T-cell (primary cell): ENCODE results near the gene ABTB2. TPM values are rescaled to one million over a fixed set of nuclear protein-coding genes. Genes with fewer than 3 reads are reported as not detected.
"Not testable (repeated sequence)": the region's sequence is repeated elsewhere in the genome, so short reads cannot be mapped to it uniquely, and the experiment has no call there.

Source experiments
- ATAC-seq, 4 experiments: fragments of 200-7000 bp in 3 of 4; fragments of 150-1000 bp in 1 of 4; cut with Tn5 transposase; replicated peaks in 1 of 4; 1 replicate in 3 of 4; 2 replicates in 1 of 4; pipeline ENCODE4 v1.10.0; 2021; ENCODE audit warnings: moderate library complexity in 3 of 4, mild to moderate bottlenecking in 2 of 4, moderate number of reproducible peaks in 1 of 4
- CTCF ChIA-PET, 2 donors: fragments of 300-600 bp; sonication (Branson Sonifier 250); formaldehyde crosslinking; loops; one replicate each; lab custom pipeline; 2022; ENCODE audit warnings: antibody characterized with exemption in 2 of 2; lab: Charles Lee
- POLR2A ChIA-PET, 2 donors: fragments of 300-600 bp; sonication (Branson Sonifier 250); formaldehyde crosslinking; loops; one replicate each; lab custom pipeline; 2022; ENCODE audit warnings: antibody characterized with exemption in 2 of 2; lab: Charles Lee
- DNase-seq, 35 experiments: peaks; one replicate each; pipeline versions ENCODE4 v3.0.0 to v3.0.0-alpha.2; 2013 to 2023
- H3K27ac ChIP-seq: one replicate; pipeline ENCODE4 v1.5.1; 2013; ENCODE audit warnings: low read length
- H3K27me3 ChIP-seq, 2 experiments: replicated peaks in 1 of 2; 1 replicate in 1 of 2; 2 replicates in 1 of 2; pipeline versions ENCODE4 v1.6.1 to v1.7.0; 2013; ENCODE audit warnings: low read length in 1 of 2, mixed read lengths in 1 of 2; ENCODE audit not compliant: control insufficient read depth in 2 of 2, insufficient read depth in 2 of 2; ENCODE audit errors: extremely low read depth in 1 of 2
- H3K36me3 ChIP-seq, 2 donors: 1 replicate in 1 of 2; 2 replicates in 1 of 2; pipeline versions ENCODE4 v1.6.1 to v1.7.0; 2013; ENCODE audit warnings: low read length in 1 of 2; ENCODE audit not compliant: control insufficient read depth in 2 of 2, insufficient read depth in 1 of 2; ENCODE audit errors: extremely low read depth in 1 of 2
- H3K4me1 ChIP-seq, 2 experiments: 1 replicate in 1 of 2; 2 replicates in 1 of 2; pipeline versions ENCODE4 v1.6.1 to v1.7.0; 2013; ENCODE audit warnings: low read length in 2 of 2, mixed read lengths in 1 of 2; ENCODE audit not compliant: insufficient read depth in 2 of 2, control insufficient read depth in 1 of 2; ENCODE audit errors: extremely low read depth in 1 of 2
- H3K4me3 ChIP-seq, 2 donors: 1 replicate in 1 of 2; 2 replicates in 1 of 2; pipeline versions ENCODE4 v1.5.1 to v1.7.0; 2013; ENCODE audit warnings: mild to moderate bottlenecking in 2 of 2, low read length in 1 of 2, moderate library complexity in 1 of 2; ENCODE audit not compliant: control insufficient read depth in 1 of 2; ENCODE audit errors: extremely low read depth in 1 of 2
- H3K9me3 ChIP-seq: 2 replicates; pipeline ENCODE4 v1.7.0; 2013
- H3K27ac Mint-ChIP-seq, 2 donors: one replicate each; pipeline ENCODE4 v1.8.0; 2020 to 2021; ENCODE audit warnings: mild to moderate bottlenecking in 2 of 2, mixed read lengths in 2 of 2
- H3K27me3 Mint-ChIP-seq, 2 donors: one replicate each; pipeline ENCODE4 v1.8.0; 2021 to 2022; ENCODE audit warnings: mixed read lengths in 2 of 2
- H3K36me3 Mint-ChIP-seq: one replicate; pipeline ENCODE4 v1.8.0; 2021; ENCODE audit warnings: mixed read lengths
- H3K4me1 Mint-ChIP-seq, 3 donors: one replicate each; pipeline ENCODE4 v1.8.0; 2020 to 2022; ENCODE audit warnings: mixed read lengths in 3 of 3, mild to moderate bottlenecking in 1 of 3
- H3K4me3 Mint-ChIP-seq, 3 donors: one replicate each; pipeline ENCODE4 v1.8.0; 2020 to 2022; ENCODE audit warnings: mild to moderate bottlenecking in 3 of 3, mixed read lengths in 3 of 3, moderate library complexity in 3 of 3
- H3K9me3 Mint-ChIP-seq, 3 donors: one replicate each; pipeline ENCODE4 v1.8.0; 2020 to 2022; ENCODE audit warnings: mixed read lengths in 3 of 3
- WGBS: methylation state at CpG from one replicate; pipeline ENCODE4 v1.1.5; 2013; ENCODE audit warnings: missing lambda C conversion rate; ENCODE audit not compliant: insufficient coverage; 5-methylcytosine and 5-hydroxymethylcytosine counted together
- total RNA-seq, 35 experiments: library from RNA in 6 of 35; stranded (reverse) in 6 of 35; fragments of 120-200 nt in 1 of 35; gene quantifications; one replicate each; pipeline versions ENCODE4 v1.2.1 to v1.2.4 and lab custom pipeline; 2013 to 2026

ABTB2 gene
- total RNA-seq, 5 donors from 2014 or later (not counting 1 experiment from before 2014, with no cell fraction given) = 0.50 to 0.93 (median 0.82) TPM

DNA sequence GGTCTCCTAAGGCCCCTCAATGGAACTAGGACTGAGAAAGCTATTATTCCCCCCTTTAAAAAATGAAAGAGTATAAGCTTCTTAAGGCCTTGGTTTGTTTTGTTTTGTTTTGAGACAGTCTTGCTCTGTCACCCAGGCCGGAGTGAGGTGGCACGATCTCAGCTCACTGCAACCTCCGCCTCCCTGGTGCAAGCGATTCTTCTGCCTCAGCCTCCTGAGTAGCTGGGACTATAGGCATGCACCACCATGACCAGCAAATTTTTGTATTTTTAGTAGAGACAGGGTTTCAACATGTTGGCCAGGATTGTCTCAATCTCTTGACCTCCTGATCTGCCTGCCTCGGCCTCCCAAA lies 177.0 kb downstream of the ABTB2 start:
- H3K27me3 ChIP-seq, H3K36me3 ChIP-seq, H3K4me1 Mint-ChIP-seq, H3K4me1 ChIP-seq, H3K9me3 ChIP-seq, H3K4me3 ChIP-seq, H3K4me3 Mint-ChIP-seq, H3K27ac ChIP-seq, POLR2A ChIA-PET, H3K27ac Mint-ChIP-seq, H3K9me3 Mint-ChIP-seq, ATAC-seq, DNase-seq, H3K27me3 Mint-ChIP-seq, H3K36me3 Mint-ChIP-seq: not testable (repeated sequence)
- CTCF ChIA-PET = interaction anchor here in 1 of 2 donors (0.6 kb wide), 2 partner anchors 115 to 193 kb away, joined by 3 read pairs; no protein-coding TSS in a partner anchor
- WGBS = 80% methylated on average over 1 of the region's 5 CpGs

DNA sequence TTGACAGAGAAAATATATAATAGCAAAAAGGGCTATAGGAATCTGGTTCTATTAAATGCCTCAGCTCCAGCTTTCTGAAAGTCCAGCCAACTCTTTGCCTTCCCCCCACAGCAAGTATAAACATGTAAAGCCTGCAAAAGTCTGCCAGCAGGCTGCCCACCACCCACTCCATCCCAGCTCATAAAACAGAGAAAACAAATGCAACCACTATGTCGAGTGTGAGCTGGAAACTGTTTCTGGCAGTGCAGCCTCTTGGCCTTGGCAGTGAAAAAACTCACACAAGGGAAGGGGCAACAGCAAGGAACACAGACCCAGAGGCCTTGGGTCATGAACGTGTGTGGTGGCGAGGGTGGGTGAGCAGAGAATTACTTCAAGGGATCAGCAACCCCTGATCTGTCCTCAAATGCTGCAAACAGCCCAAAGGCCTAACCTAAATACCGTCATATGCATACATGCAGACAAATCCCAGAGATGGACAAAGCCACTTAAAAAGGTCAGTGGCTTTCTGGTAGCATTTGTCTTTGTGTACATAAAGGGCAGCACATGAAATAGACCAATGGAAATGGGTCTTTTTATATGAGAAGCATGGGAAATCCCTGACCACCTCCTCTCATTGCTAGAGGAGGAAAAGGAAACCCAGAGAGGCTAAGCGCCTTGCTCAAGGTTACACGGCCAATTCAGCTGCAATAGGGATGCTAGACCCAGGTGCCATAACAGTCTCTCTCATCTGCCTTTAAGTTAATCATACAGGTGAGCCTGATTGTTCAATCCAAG lies 177.6 kb downstream of the ABTB2 start:
- no peaks in the 10 kb centered on the region for H3K9me3 ChIP-seq
- POLR2A ChIA-PET = no interaction called here

DNA sequence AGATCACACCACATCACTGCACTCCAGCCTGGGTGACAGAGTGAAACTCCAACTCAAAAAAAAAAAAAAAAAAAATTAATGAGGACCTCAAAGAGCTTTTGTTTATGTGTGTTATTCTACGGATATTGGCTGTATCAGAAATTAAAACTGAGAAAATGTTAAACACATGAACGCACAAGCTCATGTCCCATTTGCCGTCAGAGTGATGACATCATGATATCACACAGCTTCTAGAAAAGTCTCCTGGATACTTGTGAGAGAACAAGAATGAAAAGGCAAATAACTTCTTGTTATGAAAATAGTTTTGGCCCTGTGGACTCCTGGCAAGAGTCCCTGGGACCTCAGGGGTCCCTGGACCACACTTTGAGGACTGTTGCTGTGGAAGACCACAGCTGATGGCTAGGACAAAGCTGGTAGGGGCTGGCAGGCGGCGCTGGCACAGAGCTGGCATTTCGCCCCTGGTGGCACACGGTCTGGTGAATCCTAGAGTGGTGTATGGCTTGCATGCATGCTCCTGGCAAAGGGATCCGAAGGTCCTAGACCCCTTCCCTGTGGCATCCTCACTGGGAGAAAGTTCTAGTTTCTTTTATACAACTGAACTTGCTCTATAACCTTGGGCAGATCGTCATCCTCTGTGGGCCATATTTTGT lies 178.7 kb downstream of the ABTB2 start:
- Mint-ChIP-seq H3K27me3 (no peaks in the 10 kb centered on the region), H3K27ac (no peak overlapping the region), H3K4me1 (peaks cover 2 to 5% (median 3%) of the 10 kb centered on the region in 3 donors), H3K9me3 (no peaks in the 10 kb centered on the region), H3K36me3 (no peaks in the 10 kb centered on the region), H3K4me3 (no peak overlapping the region)
- ATAC-seq (no peak), DNase-seq (no peak)
- H3K27ac ChIP-seq = no peak overlapping the region
- H3K27me3 ChIP-seq = peaks cover 0 to 9% of the 10 kb centered on the region in 2 experiments
- no peaks in the 10 kb centered on the region for H3K36me3 ChIP-seq
- H3K4me3 ChIP-seq = no peak overlapping the region
- H3K9me3 ChIP-seq = no peaks in the 10 kb centered on the region
- H3K4me1 ChIP-seq = peaks cover 0 to 7% of the 10 kb centered on the region in 2 experiments
- POLR2A ChIA-PET = interaction anchor here in 1 of 2 donors (0.6 kb wide), 1 partner anchor 8 kb away, joined by 4 read pairs; no protein-coding TSS in a partner anchor
- WGBS = 94% methylated on average over 6 of the region's 9 CpGs
- CTCF ChIA-PET = interaction anchor here (0.7 to 2.5 kb wide), 5 partner anchors 12 to 180 kb away, joined by 3 to 10 read pairs (median 3); partner anchors contain the start of gene ABTB2 (in 1 of the 2)

More for the DNA sequence above, 177.6 kb downstream of the ABTB2 start:
- Mint-ChIP-seq H3K36me3 (no peaks in the 10 kb centered on the region), H3K4me1 (no peaks in the 10 kb centered on the region), H3K27me3 (no peaks in the 10 kb centered on the region), H3K4me3 (no peak overlapping the region), H3K27ac (no peak overlapping the region), H3K9me3 (no peaks in the 10 kb centered on the region)
- peaks cover 0 to 3% of the 10 kb centered on the region in 2 experiments for H3K27me3 ChIP-seq
- WGBS = 80% methylated on average over 1 of the region's 6 CpGs
- CTCF ChIA-PET = interaction anchor here (0.6 to 2.5 kb wide), 4 partner anchors 116 to 193 kb away, joined by 3 to 10 read pairs (median 3); partner anchors contain the start of gene ABTB2 (in 1 of the 2)
- ATAC-seq (no peak), DNase-seq (no peak)
- H3K27ac ChIP-seq = no peak overlapping the region
- no peak overlapping the region for H3K4me3 ChIP-seq
- no peaks in the 10 kb centered on the region for H3K4me1 ChIP-seq
- H3K36me3 ChIP-seq = no peaks in the 10 kb centered on the region

DNA sequence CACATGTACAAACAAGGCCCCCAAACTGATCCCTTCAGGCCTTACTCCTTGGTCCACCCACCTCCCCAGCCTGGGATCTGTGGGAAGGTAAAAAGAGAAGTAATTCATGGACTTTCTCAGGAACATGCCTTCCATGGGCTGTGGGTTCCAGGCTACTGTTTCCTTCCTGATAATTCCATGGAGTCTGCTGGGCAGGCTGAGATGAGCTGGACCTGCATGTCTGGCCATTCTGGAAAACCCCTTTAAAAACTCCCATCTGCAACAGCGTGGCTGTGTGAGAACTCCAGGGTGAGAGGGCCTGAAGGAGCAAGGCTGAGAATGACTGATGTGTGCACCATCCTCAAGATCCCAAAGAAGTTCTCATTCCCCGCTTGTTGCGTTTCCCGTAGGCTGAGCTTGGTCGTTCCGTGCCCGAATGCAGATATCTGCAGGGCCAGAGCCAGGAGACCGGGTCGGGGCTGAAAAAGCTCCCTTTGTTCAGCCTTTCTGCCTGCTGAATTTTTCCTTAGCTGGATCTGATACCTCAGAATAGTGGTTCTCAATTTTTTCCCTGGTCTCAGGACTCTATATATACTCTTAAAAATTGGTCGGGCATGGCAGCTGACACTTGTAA lies 179.5 kb downstream of the ABTB2 start:
- H3K27ac Mint-ChIP-seq = no peak overlapping the region
- ChIA-PET CTCF (interaction anchor here (0.5 to 2.5 kb wide), 6 partner anchors 13 to 199 kb away, joined by 3 to 10 read pairs (median 4); partner anchors contain the start of gene ABTB2 (in 1 of the 2)), POLR2A (no interaction called here)
- Histone ChIP-seq H3K27ac (no peak overlapping the region), H3K4me1 (peaks cover 0 to 13% of the 10 kb centered on the region in 2 experiments), H3K36me3 (no peaks in the 10 kb centered on the region), H3K27me3 (peaks cover 0 to 18% of the 10 kb centered on the region in 2 experiments), H3K4me3 (no peak overlapping the region), H3K9me3 (no peaks in the 10 kb centered on the region)
- no peak for DNase-seq
- peaks cover 3 to 7% (median 5%) of the 10 kb centered on the region in 3 donors for H3K4me1 Mint-ChIP-seq
- WGBS = 80% methylated on average over 2 of the region's 10 CpGs
- no peaks in the 10 kb centered on the region for H3K36me3 Mint-ChIP-seq
- H3K9me3 Mint-ChIP-seq = no peaks in the 10 kb centered on the region
- H3K4me3 Mint-ChIP-seq = no peak overlapping the region
- ATAC-seq = no peak
- H3K27me3 Mint-ChIP-seq = no peaks in the 10 kb centered on the region

DNA sequence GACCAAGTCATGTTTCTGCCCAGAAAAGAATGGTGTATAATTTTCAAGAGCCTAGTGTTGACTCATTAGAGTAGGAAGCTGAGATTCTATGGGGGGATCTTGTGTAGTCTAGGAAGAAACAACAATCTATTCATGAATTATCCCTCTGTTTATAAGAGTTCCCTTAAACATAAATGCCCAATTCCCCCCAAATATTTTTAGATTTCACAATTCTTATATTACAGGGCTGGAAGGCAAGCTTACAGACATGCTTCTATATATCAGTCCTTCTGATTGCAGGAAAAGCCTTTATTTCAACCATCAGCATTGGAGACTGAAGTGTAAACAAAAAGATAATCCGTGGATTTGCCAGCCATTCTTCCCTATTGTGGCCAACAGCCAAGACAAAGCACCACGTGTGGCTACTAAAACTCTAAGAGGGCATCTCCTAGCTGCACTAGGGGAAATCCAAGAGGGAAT lies 181.0 kb downstream of the ABTB2 start:
- H3K27ac ChIP-seq = no peak overlapping the region
- no peaks in the 10 kb centered on the region for H3K27me3 Mint-ChIP-seq
- no peak overlapping the region for H3K27ac Mint-ChIP-seq
- ChIA-PET CTCF (interaction anchor here (1.2 to 1.5 kb wide), 2 partner anchors 291 kb away, joined by 4 to 5 read pairs; no protein-coding TSS in a partner anchor), POLR2A (no interaction called here)
- DNase-seq = no peak
- peaks cover 3 to 7% (median 5%) of the 10 kb centered on the region in 3 donors for H3K4me1 Mint-ChIP-seq
- WGBS = 92% methylated on average over 2 of the region's 2 CpGs
- no peaks in the 10 kb centered on the region for H3K36me3 Mint-ChIP-seq
- peaks cover 0 to 28% of the 10 kb centered on the region in 2 experiments for H3K27me3 ChIP-seq
- H3K9me3 ChIP-seq = no peaks in the 10 kb centered on the region
- H3K4me1 ChIP-seq = peaks cover 0 to 13% of the 10 kb centered on the region in 2 experiments
- H3K4me3 ChIP-seq = no peak overlapping the region
- no peaks in the 10 kb centered on the region for H3K36me3 ChIP-seq
- ATAC-seq = no peak
- H3K9me3 Mint-ChIP-seq = no peaks in the 10 kb centered on the region
- no peak overlapping the region for H3K4me3 Mint-ChIP-seq
